Fibroblast of mammary gland (primary cell): ENCODE data around the gene NPTX2.

ENCODE experiments used
- DNase-seq: peaks from one replicate; pipeline ENCODE4 v3.0.0-alpha.2; 2010; ENCODE audit warnings: low read depth
- H3K4me3 ChIP-seq: 2 replicates; pipeline ENCODE4 v1.5.1; 2011; ENCODE audit warnings: low read depth, mild to moderate bottlenecking, low read length, moderate library complexity; ENCODE audit not compliant: control insufficient read depth
- TF ChIP-seq, protein P1 (sequence below): conservative IDR thresholded peaks from 2 replicates; pipeline ENCODE4 v1.5.1; 2011; ENCODE audit warnings: low read depth, low read length, inconsistent platforms; ENCODE audit not compliant: control insufficient read depth, insufficient read depth

The NPTX2 gene

GRCh38 chr7:98651760-98652159 lies 34.7 kb downstream of the NPTX2 start:
- DNase-seq = no peak
- TF ChIP-seq, protein P1, sequence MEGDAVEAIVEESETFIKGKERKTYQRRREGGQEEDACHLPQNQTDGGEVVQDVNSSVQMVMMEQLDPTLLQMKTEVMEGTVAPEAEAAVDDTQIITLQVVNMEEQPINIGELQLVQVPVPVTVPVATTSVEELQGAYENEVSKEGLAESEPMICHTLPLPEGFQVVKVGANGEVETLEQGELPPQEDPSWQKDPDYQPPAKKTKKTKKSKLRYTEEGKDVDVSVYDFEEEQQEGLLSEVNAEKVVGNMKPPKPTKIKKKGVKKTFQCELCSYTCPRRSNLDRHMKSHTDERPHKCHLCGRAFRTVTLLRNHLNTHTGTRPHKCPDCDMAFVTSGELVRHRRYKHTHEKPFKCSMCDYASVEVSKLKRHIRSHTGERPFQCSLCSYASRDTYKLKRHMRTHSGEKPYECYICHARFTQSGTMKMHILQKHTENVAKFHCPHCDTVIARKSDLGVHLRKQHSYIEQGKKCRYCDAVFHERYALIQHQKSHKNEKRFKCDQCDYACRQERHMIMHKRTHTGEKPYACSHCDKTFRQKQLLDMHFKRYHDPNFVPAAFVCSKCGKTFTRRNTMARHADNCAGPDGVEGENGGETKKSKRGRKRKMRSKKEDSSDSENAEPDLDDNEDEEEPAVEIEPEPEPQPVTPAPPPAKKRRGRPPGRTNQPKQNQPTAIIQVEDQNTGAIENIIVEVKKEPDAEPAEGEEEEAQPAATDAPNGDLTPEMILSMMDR = no peak
- no peak overlapping the region for H3K4me3 ChIP-seq

DNA sequence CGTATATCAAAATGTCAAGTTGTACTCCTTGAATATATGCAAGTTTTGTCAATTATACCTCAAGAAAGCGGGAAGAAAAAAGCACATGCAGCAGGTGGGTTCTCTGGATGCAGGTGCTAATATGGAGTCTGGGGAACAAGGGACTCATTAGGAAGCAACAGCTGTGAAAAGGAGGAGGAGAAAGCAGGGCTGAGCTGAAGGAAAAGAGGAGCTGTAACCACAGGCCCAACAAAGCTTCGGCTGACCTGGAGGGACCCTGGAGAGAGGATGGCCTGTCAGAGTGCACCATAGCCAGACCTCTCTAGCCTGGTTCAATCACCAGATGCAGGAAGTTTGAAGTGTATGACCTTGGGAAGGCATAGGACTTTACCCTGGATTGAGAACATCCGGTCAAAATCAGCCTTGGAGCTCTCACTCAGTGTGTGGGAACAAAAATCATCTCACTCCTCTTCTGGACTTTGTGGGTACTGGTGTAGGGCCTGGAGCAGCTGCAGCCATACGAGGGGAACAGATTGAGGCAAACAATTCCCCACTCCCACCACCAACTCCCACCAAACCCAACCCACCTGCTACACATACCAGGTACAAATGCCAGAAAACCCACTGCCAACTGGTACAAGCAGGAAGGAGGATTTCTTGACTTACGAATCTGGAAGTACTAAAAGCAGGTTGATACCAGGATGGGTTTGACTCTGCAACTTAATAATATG lies 36.7 kb downstream of the NPTX2 start:
- no peak for DNase-seq
- TF ChIP-seq, protein P1 = no peak

GRCh38 chr7:98654524-98655272 lies 37.6 kb downstream of the NPTX2 start:
- TF ChIP-seq, protein P1 = no peak
- H3K4me3 ChIP-seq = no peak overlapping the region
- no peak for DNase-seq

More for the DNA sequence above, 36.7 kb downstream of the NPTX2 start:
- no peak overlapping the region for H3K4me3 ChIP-seq

GRCh38 chr7:98655611-98656010 lies 38.5 kb downstream of the NPTX2 start:
- no peak for DNase-seq
- TF ChIP-seq, protein P1 = no peak
- no peak overlapping the region for H3K4me3 ChIP-seq

DNA sequence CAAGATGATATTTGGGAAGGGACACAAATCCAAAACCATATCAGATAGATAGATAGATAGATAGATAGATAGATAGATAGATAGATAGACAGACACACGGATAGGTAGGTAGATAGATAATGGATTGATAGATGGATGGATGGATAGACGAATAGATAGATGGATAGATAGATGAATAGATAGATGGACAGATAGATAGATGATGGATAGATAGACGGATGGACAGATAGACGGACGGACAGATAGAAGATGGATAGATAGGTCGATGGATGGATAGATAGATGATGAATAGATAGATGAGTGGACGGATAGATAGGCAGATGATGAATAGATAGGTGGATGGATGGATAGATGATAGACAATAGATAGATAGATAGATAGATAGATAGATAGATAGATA lies 39.8 kb downstream of the NPTX2 start:
- H3K4me3 ChIP-seq = no peak overlapping the region
- TF ChIP-seq, protein P1 = no peak
- no peak for DNase-seq

- no peak for DNase-seq
- no peak overlapping the region for H3K4me3 ChIP-seq
- TF ChIP-seq, protein P1 = no peak
Measured at GRCh38 chr7:98657736-98658135, 40.7 kb downstream of the NPTX2 start.
